ENCODE results near the gene CYBA. TPM values are rescaled to one million over a fixed set of nuclear protein-coding genes. Genes with fewer than 3 reads are reported as not detected.
"Not testable (repeated sequence)": the region's sequence is repeated elsewhere in the genome, so short reads cannot be mapped to it uniquely, and the experiment has no call there.

Gene CYBA
- polyA plus RNA-seq, 4 donors = 46.1 to 160 (median 103) TPM

DNA sequence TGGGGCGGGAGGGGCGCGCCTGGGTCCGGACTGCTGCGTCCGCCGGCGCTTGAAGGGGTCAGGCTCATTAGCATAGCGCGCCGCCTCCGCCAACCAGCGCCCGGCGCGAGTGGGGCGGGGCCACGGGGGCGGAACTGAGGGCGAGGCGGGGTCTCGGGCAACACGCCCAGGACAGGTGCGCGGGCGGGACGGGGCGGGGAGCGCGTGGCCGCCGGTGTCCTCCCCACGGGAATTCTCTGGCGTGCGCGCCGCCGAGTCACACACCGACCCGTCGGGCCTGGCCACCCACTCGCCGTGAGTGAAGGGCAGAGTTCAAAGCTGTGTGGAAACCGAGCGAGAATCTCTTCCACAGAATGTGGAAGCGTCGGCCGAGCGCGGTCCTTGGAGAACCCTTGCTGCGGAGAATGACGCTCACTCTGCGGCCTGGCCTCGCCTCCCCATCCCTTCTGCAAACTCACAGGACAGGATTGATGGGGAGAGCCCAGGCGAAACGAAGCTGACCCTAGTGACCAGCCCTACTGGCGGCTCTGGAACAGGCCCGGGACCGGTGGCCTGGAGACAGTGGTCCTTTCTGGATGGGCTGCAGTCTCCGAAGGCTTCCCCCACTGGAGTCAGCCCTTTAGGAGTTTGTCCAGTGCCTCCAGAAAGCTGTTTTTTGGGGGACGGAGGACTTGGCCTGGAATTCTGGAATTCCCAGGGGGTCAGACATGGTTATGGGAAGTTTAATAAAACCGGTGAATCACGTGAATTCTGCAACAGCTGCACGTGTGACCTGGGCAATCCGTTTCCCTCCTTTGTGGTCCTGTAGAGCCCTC lies 35.8 kb upstream of the CYBA start, which contains the start of gene SNAI3:
TSS of gene SNAI3 (minus strand) at position 69 of the 815 bp plus-strand sequence. CDS start 101 bp downstream, outside the sequence.
- DNase-seq (ENCODE audit: low read depth in 4 of 4, low spot score in 3 of 4) = peak in 1 of 4 donors; percentile 60

DNA sequence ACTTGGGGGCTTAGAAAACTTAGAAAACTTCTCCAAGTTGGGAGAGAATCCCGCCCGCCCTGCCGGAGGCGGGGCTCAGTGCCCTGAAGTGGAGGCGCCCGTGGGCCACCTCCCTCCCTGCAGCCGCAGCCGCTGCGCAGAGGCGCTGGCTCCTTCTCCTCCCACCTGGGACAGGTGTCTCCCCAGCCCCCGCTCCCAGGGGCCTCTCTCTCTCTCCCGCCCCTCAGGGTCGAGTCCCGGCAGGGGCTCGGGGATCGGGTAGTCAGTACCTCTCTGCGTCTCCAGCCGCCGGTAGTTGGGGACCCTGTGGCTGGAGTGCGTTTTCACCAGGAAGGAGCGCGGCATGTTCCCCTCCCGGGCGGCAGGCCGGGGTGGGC lies 35.2 kb upstream of the CYBA start:
- DNase-seq (ENCODE audit: low read depth in 4 of 4, low spot score in 3 of 4) = no peak

DNA sequence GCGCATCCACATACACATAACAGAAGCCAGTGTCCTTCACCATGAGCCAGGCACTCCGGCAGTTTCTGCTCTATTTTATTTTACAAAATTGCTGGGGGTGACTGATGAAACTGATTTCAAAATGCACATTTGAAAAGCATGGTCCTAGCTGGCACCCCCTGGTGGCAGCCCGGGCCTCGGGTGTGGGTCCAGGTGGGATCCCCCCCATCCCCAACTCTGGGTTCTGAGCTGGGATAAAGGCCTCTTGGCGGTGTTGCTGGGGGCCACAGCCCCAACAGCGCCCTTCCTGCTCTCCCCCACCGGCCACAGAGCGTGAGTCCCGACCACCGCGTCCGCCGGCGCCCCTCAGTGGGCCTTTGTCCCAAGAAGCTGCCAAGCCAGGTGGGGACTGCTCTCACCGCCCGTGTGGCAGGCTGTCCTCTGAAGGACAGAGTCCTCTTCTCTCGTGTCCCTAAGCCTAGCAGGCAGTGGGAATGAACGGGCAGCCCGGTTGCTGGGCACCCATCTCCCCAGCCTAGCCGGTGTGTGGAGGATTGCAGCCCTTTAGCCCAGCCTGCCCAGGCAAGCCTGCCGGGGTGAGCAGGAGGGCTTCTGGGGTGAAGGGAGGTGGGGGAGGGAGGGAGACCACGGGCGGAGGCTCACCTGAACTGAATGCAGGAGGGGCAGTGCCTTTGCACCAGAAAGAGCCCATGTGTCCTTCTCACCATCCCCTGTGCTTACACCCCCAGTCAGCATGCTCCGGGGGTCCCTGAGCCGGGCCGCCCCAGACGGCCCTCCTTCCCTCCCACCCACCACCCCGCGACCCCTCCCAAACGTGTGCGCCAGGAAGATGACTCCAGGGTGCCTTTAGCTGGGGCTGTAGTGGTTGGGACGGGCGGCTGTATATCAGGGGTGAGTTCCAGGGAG lies 34.6 kb upstream of the CYBA start:
- no peak for DNase-seq (ENCODE audit: low read depth in 4 of 4, low spot score in 3 of 4)

DNA sequence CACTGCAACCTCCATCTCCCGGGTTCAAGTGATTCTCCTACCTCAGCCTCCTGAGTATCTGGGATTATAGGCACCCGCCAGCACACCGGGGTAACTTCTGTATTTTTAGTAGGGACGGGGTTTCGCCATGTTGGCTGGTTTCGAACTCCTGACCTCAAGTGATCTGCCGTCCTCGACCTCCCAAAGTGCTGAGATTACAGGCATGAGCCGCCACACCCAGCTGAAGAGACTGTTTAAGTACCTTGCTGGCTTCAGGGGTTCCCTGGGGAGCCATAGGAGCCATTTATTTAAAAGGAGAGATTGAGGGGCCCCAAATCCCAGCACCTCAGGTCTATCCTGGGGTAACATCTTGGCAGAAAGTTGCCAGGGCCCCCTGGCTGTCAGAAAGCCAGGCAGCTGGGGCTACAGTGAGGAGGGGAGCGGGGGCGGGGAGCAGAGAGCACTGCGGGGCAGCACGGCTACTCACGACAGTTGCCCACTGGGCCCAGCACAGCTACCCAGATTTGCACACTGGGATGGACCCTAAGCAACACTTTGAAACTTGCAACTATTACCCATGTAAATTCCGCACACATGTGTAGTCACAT lies 33.8 kb upstream of the CYBA start:
- DNase-seq (ENCODE audit: low read depth in 4 of 4, low spot score in 3 of 4) = no peak

DNA sequence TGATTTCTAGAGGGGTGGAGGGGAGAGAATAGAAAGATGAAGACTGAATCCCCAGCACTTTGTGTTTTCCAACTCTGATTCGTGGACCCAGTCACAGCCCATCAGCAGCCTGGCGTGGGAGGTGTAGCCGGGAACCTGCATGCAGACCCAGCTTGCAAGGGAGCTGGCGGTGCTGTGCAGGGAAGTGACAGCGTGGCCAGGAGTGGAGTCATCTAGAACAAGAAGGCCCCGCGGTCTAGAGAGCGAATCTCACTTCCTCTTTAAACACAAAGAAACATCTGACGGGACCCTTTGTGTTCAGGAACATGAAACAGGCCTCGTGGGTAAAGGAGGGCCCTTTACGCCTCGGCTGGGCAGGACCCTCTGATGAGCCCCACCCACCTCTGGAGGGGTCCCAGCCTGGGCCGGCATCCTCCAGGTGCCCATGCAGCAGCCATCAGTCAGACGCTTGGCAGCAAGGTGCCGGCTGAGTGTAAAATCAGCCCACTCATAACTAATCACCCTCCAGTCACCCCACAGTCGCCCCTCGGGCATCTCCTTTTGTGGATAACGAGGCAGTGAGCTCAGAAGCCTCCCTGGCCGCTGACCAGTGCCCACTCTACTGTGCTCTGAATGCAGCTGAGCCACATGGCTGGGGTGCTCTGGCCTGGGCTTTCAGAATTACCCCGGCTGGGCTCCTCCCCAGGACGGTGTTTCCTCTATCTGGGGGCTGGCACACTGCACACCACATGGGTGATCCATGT lies 31.0 kb upstream of the CYBA start:
- no peak for DNase-seq (ENCODE audit: low read depth in 4 of 4, low spot score in 3 of 4)

DNA sequence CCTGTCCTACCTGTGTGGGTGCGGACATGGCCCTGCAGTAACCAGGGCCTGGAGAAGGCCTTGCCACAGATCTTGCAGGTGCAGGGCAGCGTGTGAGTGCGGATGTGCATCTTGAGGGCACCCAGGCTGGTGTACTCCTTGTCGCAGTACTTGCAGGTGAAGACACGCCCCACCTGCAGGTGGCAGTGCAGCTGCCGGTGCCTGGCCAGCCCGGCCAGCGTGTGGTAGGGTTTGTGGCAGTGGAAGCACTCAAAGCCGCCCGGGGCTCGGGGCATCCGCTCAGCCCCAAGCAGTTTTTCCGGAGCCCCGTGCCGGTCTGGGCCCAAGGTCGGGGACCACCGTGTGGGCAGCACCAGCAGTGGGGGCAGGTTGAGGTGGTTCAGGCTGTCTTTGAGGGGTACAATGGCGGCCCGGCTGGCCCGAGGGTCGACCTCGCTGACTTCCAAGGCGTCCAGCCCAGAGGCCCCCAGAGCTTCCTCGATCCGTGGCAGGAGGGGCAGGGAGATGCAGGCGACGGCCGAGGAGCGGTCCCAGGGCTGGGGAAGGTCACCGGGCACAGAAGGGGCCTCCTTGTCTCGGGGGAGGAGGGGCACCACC lies 30.3 kb upstream of the CYBA start:
- DNase-seq (ENCODE audit: low read depth in 4 of 4, low spot score in 3 of 4) = no peak

DNA sequence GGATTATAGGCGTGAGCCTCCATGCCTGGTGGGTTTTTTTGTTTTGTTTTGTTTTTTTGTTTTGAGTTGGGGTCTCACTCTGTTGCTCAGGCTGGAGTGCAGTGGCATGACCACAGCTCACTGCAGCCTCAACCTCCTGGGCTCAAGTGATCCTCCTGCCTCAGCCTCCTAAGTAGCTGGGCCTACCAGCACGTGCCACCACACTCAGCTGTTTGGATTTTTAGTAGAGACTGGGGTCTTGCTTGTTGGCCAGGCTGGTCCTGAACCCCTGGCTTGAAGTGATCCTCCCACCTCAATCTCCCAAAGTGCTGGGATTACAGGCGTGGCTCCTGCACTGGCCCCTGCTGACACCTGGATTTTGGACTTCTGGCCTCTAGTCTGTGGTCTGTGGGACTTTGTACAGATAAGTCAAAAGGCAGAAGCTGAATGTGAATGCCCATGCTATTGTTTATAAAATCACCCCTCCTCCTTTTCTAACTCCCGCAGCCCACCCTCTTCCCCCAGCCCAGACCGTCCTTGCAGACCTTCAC lies 29.8 kb upstream of the CYBA start:
- DNase-seq (ENCODE audit: low read depth in 4 of 4, low spot score in 3 of 4) = no peak

DNA sequence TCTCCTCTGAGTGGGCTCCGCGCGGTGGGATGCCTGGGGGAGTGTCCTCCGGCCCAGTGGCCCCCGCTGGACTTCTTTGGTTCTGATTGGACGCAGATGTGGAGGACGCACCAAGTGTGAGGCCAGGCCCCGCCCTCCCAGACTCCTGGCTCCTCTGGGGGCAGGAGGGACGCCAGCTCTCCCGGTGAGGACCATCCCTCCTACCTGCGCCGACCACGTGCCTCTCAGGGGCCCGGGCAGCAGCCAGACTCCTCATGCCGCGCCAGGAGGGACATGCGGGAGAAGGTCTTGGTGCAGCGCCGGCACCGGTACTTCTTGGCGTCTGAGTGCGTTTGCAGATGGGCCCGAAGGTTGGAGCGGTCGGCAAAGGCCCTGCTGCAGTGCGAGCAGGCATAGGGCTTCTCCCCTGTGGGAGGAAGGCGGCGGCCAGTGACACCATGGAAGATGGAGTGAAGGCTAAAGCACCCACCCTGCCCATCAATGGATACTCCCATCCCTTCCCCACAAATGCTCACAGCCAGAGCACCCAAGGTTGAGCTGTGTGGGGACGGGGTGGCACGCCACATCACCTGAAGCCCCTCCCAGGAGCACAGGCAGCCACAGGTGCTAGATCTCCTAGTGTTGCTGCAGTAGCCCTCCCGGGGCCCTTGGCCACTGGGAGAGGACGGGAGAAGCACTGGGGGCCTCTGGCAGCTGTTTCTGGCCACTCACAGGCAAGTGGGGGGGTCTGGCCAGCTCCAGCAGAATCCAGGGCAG lies 27.5 kb upstream of the CYBA start:
- no peak for DNase-seq (ENCODE audit: low read depth in 4 of 4, low spot score in 3 of 4)

DNA sequence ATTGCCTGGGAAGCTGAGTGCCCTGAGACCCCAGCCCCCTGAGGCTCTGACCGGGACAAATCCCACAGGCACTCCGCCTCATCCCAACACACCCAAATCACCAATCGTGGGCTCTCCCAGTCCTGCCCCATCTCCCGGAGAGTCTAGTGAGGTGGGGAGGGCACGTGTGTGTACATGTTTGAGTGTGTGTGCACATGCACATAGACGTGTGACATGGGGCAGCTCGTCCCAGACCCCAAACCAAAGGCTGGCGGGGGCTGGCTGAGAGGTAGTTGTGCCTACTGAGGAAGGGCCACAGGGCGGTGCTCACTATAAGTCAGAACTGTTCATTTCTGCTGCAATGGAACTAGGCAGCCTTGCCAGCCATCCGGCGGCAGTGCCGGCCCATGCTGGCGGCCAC lies 26.9 kb upstream of the CYBA start:
- no peak for DNase-seq (ENCODE audit: low read depth in 4 of 4, low spot score in 3 of 4)

DNA sequence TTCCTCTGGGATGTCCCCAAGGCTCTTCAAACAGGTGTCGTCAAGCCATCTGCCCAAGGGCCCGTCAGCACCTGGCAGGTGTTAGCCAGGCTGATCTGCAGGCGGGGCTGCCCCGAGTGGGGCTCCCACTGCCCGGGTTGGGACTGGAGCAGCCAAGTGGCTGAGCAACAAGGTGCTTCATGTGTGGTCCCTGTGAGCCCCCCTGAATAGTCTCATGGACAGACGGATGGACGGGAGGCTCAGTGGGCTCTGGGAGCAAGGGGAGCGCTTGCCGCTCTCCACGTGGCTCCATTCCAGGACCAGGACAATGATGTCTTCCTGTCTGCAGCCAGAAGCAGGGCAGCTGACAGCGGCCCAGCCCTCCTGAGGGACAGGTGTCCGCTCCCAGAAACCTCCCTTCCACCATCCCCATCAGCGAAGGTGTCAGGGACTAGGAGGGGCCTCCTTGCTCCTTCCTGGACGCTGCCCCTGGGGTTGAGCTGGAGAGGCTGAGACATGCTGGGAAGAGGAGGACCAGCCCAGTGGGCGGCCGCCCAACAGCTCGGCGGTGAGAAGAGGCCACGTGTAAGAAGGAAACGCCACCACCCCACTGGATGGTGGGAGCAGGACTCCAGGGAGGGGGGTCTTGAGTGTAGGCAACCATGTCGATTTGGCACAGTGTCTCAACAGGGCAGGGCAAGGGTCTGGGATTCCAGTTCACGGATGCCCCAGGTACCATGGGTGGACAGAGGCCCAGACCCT lies 25.8 kb upstream of the CYBA start:
- no peak for DNase-seq (ENCODE audit: low read depth in 4 of 4, low spot score in 3 of 4)

DNA sequence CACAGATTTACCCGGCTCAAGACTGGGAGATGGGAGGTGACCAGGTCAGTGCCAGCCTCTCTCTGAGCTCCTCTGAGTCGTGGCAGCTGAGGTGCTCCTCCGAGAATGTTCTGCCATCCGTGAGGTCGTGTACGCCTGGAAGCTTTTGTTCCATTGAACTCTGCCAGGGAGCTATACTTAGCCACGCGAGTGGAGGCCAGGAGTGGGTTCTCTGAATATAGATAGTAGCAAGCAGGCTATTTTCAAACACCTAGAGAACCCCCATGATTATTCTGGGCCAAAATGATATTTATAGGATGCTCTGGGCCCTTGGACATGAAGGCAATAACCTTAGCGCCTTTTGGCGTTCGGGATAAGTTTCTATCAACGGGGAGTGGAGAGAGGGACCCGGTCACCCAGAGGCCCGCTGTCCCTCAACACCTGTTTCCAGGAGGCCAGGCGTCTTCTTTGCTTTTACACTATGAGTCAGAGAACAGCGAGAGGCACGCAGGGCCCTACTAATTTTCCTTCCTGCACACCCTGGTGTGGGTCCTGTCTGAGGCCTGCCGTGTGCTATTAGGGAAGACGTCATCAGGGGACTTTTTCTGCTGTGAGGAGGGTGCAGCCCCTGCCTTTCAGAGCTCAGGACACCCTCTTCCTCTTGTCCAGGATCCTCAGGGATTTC lies 23.0 kb upstream of the CYBA start:
- DNase-seq (ENCODE audit: low read depth in 4 of 4, low spot score in 3 of 4) = no peak

DNA sequence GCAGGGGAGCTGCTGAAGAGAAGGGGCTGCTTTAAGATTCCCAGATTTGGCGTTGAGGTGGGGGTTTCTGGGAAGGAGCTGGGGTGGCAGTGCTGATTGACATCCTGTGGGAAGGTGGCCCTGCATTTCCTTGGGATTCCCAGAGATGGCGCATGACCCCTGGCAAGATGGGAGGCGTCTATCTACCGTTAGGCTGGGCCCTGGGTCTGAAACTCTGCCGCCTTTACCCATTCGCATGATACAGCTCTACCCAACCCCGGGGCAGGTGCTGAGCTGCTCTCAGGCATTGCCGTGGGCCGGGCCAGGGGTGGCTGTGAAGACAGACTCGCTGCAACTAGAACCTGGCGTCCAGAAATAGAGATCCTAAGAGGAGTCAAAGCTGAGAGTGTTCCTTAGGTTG lies 21.9 kb upstream of the CYBA start:
- no peak for DNase-seq (ENCODE audit: low read depth in 4 of 4, low spot score in 3 of 4)

DNA sequence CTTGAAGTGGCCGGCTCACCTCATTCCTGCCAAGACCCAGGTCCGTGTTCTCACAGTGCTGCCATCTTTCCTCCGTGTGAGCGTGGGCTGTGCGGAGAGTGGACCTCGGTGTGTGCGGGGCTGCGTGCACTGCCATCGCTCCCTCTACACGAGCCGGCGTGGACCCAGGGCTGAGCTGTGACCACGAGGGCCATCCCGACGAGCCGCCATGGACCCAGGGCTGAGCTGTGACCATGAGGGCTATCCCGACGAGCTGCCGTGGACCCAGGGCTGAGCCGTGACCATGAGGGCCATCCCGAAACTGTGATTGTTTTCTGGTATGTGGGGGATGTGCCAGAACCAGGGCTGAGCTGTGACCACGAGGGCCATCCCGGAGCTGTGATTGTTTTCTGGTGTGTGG lies 21.0 kb upstream of the CYBA start:
- DNase-seq (ENCODE audit: low read depth in 4 of 4, low spot score in 3 of 4) = no peak

DNA sequence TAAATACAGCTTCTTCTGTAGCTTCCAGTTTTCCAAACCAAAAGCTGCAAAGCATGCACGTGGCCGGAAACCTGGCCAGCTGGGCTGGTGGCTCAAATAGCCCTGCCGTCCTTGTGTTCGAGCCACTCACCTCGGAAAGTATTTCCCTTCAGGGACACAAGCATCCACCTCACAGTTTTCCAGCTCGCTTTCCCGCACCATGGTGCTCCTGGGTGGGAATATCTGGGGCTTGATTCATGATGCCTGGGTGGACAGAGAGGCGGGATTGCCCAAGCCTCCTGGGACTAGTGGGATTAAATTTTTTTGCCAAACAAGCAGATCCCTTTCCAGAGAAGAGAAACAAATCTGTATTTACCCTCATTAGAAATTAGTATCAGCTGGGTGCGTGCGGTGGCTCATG lies 19.1 kb upstream of the CYBA start:
- no peak for DNase-seq (ENCODE audit: low read depth in 4 of 4, low spot score in 3 of 4)

DNA sequence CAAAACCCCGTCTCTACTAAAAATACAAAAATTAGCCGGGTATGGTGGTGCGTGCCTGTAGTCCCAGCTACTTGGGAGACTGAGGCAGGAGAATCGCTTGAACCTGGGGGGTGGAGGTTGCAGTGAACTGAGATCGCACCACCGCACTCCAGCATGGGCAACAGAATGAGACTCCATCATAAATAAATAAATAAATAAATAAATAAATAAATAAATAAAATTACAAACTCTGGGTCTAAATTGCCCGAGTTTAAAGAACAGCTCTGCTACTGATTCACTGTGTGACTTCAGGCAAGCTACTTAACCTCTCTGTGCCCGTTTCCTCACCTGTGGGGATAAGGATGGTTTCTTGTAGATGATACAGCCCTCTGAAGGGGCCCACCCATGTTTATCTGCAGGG lies 18.6 kb upstream of the CYBA start:
- not testable (repeated sequence) for DNase-seq (ENCODE audit: low read depth in 4 of 4, low spot score in 3 of 4)

DNA sequence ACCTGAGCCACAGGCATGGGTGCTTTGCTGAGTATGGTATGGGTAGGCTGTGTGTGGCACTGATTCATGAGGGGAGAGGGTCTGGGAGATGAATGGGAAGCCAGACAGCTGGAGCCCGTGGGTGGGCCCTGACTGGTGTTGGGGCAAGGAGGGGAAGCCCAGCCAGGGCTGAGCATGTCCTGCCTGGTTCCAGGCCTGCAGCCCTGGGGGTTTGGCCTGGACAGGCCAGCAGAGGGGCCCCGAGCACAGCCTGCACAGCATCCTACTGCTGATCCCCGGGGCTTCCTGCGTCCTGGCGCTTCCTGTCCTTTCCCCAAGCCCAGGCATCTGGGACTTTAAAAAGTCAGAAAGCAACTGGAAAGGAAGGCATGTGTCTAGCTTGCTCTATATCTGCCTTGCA lies 16.6 kb upstream of the CYBA start:
- no peak for DNase-seq (ENCODE audit: low read depth in 4 of 4, low spot score in 3 of 4)

DNA sequence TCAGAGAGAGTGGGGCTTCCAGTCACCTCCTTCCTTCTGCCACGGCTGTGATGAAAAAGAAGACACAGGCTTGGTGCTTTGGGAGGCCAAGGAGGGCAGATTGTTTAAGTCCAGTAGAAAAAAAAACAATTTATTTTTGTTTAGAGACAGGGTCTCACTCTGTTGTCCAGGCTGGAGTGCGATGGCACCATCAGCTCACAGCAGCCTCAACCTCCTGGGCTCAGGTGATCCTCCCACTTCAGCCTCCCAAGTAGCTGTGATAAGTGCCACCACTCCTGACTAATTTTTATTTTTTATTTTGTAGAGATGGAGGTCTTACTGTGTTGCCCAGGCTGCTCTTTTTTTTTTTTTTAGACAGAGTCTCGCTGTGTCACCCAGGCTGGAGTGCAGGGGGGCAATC lies 14.7 kb upstream of the CYBA start:
- DNase-seq (ENCODE audit: low read depth in 4 of 4, low spot score in 3 of 4) = no peak

DNA sequence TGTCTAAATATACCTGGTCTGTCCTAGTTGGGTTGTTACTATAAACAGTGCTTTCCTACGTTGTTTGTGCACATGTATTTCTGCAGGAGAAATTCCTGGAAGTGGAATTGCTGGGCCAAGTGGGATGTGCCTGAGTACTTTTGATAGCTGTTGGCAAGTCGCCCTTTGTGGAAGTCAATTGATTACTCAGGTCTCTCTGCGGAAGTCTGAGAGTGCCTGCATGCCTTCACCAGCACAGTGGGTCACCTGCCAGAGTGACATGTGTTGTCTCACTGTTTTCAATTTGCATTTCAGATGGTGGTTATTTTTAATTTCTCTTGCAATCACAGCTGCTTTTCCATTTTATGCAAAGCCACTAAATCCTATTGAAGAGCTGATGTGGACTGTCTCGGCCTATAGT lies 14.3 kb upstream of the CYBA start:
- no peak for DNase-seq (ENCODE audit: low read depth in 4 of 4, low spot score in 3 of 4)

All from left renal pelvis (tissue), 4 donors.